Activated naive CD8-positive, alpha-beta T cell treated with anti-CD3 and anti-CD28 coated beads for 36 hours (primary cell): ENCODE data around the gene ZBTB3. TPM values are rescaled to one million over a fixed set of nuclear protein-coding genes. Genes with fewer than 3 reads are reported as not detected.
"Not testable (repeated sequence)": the region's sequence is repeated elsewhere in the genome, so short reads cannot be mapped to it uniquely, and the experiment has no call there.

Experiments
- DNase-seq: peaks from one replicate; pipeline ENCODE4 v3.0.0; 2021
- H3K27ac Mint-ChIP-seq: one replicate; pipeline ENCODE4 v1.8.0; 2022; ENCODE audit warnings: mild to moderate bottlenecking, moderate library complexity, mixed read lengths
- H3K27me3 Mint-ChIP-seq: one replicate; pipeline ENCODE4 v1.8.0; 2022; ENCODE audit warnings: mild to moderate bottlenecking, mixed read lengths
- H3K36me3 Mint-ChIP-seq: one replicate; pipeline ENCODE4 v1.8.0; 2021; ENCODE audit warnings: mild to moderate bottlenecking, mixed read lengths
- H3K4me1 Mint-ChIP-seq: one replicate; pipeline ENCODE4 v1.8.0; 2021; ENCODE audit warnings: mixed read lengths
- H3K4me3 Mint-ChIP-seq: one replicate; pipeline ENCODE4 v1.8.0; 2022; ENCODE audit warnings: mild to moderate bottlenecking, moderate library complexity, mixed read lengths
- H3K9me3 Mint-ChIP-seq: one replicate; pipeline ENCODE4 v1.8.0; 2022; ENCODE audit warnings: mixed read lengths
- total RNA-seq, 2 experiments: library from RNA; stranded (reverse); gene quantifications; one replicate each; pipeline ENCODE4 v1.2.3, GENCODE V29; 2021

The ZBTB3 gene
- total RNA-seq, 2 experiments from 2014 or later = 4.8 to 6.3 TPM

GRCh38 chr11:62775646-62776045 lies 21.7 kb upstream of the ZBTB3 start:
- Mint-ChIP-seq H3K27ac (no peak overlapping the region), H3K9me3 (no peaks in the 10 kb centered on the region), H3K27me3 (no peaks in the 10 kb centered on the region), H3K4me3 (no peak overlapping the region), H3K36me3 (peaks cover 20% of the 10 kb centered on the region), H3K4me1 (peaks cover 19% of the 10 kb centered on the region)
- no peak for DNase-seq

GRCh38 chr11:62774407-62774806 lies 20.4 kb upstream of the ZBTB3 start:
- H3K4me3 Mint-ChIP-seq = no peak overlapping the region
- no peak for DNase-seq
- H3K36me3 Mint-ChIP-seq = peaks cover 17% of the 10 kb centered on the region
- no peaks in the 10 kb centered on the region for H3K9me3 Mint-ChIP-seq
- no peaks in the 10 kb centered on the region for H3K27me3 Mint-ChIP-seq
- H3K27ac Mint-ChIP-seq = no peak overlapping the region
- peaks cover 26% of the 10 kb centered on the region for H3K4me1 Mint-ChIP-seq

DNA sequence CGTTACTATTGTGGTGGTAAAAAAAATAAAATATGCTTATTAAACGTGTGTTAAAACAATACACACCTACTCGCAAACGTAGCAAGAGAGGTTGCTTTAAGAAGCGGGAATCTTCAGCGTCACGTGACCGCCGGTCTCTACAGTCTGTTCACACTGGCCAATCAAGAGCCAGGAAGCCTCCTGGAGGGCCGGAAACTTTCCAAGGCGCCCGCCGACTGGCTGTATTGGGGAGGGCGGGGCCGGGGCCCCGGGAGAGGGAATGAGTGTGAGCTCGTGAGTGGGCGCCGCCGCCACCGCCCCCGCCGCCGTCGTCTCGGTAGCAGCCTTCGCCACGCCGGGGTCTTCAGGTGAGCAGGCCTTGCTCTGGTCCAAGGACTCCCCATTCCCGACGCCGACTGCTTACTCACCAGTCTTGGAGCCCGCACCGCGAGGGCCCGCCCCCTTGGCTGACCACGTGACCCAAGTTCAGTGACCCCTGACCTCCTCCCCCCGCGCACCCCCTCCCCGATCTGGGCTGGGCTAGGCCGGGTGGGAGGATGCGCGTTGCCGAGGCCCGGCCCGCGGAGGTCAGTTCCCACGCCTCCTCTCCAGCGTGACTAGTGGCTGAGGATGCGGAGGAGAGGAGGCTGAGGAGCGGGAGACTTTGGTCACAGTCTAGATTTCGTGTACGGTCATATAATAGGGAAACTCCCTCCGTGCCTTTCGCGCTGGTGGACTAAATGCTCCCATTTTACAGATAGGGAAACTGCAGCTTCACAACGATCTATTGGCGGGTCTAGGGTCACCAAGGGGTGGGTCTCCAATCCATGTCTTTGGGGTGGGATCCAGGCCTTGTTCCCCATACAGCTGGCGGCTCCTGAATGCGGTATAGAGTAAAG lies 17.4 kb upstream of the ZBTB3 start, which contains the start of gene TAF6L:
TSS of gene TAF6L (plus strand) at position 253 of the 878 bp plus-strand sequence. CDS start 4,388 bp downstream, outside the sequence.
- Mint-ChIP-seq H3K27me3 (no peaks in the 10 kb centered on the region), H3K9me3 (no peaks in the 10 kb centered on the region), H3K36me3 (peaks cover 11% of the 10 kb centered on the region), H3K27ac (peak within 1 kb of the TSS; percentile 94), H3K4me3 (peak within 1 kb of the TSS; percentile 90), H3K4me1 (peaks cover 23% of the 10 kb centered on the region)
- peak; percentile 94 for DNase-seq

DNA sequence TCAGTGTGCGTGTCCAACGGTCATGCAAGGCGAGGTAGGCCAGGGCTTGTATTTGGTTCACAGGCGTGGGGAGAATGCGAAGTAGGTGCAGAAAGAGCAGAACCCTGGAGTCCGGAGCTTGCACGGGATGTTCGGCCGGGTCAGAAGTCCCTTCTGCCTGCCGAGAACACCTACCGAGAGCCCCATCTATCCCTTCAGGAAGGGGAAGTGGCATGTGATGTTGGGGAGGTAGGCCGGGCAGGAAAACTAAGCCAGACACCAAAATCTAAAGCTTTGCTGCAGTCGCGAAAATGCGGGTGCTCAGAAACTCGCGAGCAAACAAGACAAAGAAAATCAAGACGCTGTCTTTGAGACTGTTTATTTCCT lies 16.8 kb upstream of the ZBTB3 start:
- H3K9me3 Mint-ChIP-seq = no peaks in the 10 kb centered on the region

DNA sequence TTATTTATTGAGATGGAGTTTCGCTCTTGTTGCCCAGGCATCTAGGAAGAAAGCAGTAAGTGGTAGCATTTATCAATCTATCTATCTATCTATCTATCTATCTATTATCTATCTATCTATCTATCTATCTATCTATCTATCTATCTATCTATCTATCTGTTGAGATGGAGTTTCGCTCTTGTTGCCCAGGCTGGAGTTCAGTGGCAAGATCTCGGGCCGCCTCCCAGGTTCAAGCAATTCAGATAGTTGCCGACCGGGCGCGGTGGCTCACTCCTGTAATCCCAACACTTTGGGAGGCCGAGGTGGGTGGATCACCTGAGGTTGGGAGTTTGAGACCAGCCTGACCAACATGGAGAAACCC lies 6.9 kb upstream of the ZBTB3 start:
- Mint-ChIP-seq H3K27ac (peak overlapping the region; percentile 85), H3K4me1 (peaks cover 17% of the 10 kb centered on the region), H3K4me3 (peak overlapping the region; percentile 87)
- DNase-seq, H3K9me3 Mint-ChIP-seq, H3K36me3 Mint-ChIP-seq, H3K27me3 Mint-ChIP-seq: not testable (repeated sequence)

More for the DNA sequence above, 16.8 kb upstream of the ZBTB3 start:
- H3K27me3 Mint-ChIP-seq = no peaks in the 10 kb centered on the region
- peaks cover 26% of the 10 kb centered on the region for H3K4me1 Mint-ChIP-seq
- no peak for DNase-seq
- peaks cover 9% of the 10 kb centered on the region for H3K36me3 Mint-ChIP-seq
- H3K27ac Mint-ChIP-seq = peak overlapping the region; percentile 94
- peak overlapping the region; percentile 90 for H3K4me3 Mint-ChIP-seq

GRCh38 chr11:62757846-62758788 lies 4.2 kb upstream of the ZBTB3 start:
- peaks cover 17% of the 10 kb centered on the region for H3K4me1 Mint-ChIP-seq
- no peaks in the 10 kb centered on the region for H3K9me3 Mint-ChIP-seq
- DNase-seq = no peak
- no peak overlapping the region for H3K27ac Mint-ChIP-seq
- no peaks in the 10 kb centered on the region for H3K27me3 Mint-ChIP-seq
- H3K4me3 Mint-ChIP-seq = no peak overlapping the region
- peaks cover 4% of the 10 kb centered on the region for H3K36me3 Mint-ChIP-seq

- H3K9me3 Mint-ChIP-seq = no peaks in the 10 kb centered on the region
- H3K4me1 Mint-ChIP-seq = peaks cover 12% of the 10 kb centered on the region
- H3K27ac Mint-ChIP-seq = no peak overlapping the region
Measured at GRCh38 chr11:62755086-62755615, 1.2 kb upstream of the ZBTB3 start.

DNA sequence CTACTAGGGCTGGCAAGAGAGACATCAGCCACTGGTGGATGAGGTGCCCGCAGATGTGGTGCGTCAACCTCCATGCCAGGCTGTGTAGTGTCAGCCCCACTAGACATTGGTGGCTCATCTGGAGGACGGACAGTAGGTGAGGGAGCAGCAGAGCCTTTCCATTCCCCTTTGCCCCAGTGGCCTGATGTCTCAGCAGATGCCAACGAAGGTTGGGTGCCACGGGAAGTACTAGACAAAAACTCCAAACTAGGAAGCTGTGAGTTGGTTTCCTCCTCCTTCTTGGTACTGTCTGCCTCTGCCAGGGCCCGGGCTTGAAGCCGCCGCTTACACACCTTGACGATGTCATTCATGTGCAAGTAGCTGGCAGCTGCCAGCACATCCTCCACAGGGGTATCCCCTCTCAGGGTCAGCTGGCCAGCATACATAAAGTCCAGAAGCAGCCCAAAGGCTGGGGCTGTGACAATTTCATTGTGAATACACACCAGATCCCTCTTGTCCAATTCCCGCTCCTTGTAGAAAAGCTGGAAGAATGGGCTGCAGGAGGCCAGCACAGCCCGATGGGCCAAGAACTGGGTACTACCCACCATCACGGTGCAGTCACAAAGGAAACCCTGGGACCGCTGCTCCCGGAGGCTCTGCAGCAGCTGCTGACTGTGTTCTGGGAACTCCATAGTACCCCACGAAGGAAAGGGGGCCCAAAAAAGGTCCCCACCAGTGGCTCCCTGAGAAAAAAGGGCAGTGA lies 795 bp downstream of the ZBTB3 start:
- no peak for DNase-seq
- Mint-ChIP-seq H3K4me1 (peaks cover 19% of the 10 kb centered on the region), H3K27me3 (no peaks in the 10 kb centered on the region), H3K4me3 (peak overlapping the region; percentile 95), H3K27ac (peak overlapping the region; percentile 98), H3K36me3 (peaks cover 8% of the 10 kb centered on the region), H3K9me3 (no peaks in the 10 kb centered on the region)

More at GRCh38 chr11:62755086-62755615, 1.2 kb upstream of the ZBTB3 start:
- Mint-ChIP-seq H3K36me3 (peaks cover 2% of the 10 kb centered on the region), H3K4me3 (peak overlapping the region; percentile 27), H3K27me3 (no peaks in the 10 kb centered on the region)
- DNase-seq = no peak

GRCh38 chr11:62752177-62752785 lies 1.7 kb downstream of the ZBTB3 start:
- no peak for DNase-seq
- Mint-ChIP-seq H3K4me3 (no peak overlapping the region), H3K36me3 (peaks cover 8% of the 10 kb centered on the region), H3K9me3 (no peaks in the 10 kb centered on the region), H3K4me1 (peaks cover 19% of the 10 kb centered on the region), H3K27me3 (no peaks in the 10 kb centered on the region), H3K27ac (no peak overlapping the region)

- not testable (repeated sequence) for H3K4me3 Mint-ChIP-seq, H3K27ac Mint-ChIP-seq, H3K36me3 Mint-ChIP-seq, H3K27me3 Mint-ChIP-seq, DNase-seq, H3K9me3 Mint-ChIP-seq
- H3K4me1 Mint-ChIP-seq = peaks cover 19% of the 10 kb centered on the region
Measured at GRCh38 chr11:62749931-62750330, 4.0 kb downstream of the ZBTB3 start.

- no peak for DNase-seq
- no peaks in the 10 kb centered on the region for H3K27me3 Mint-ChIP-seq
- H3K36me3 Mint-ChIP-seq = peaks cover 8% of the 10 kb centered on the region
- no peak overlapping the region for H3K4me3 Mint-ChIP-seq
- no peak overlapping the region for H3K27ac Mint-ChIP-seq
- no peaks in the 10 kb centered on the region for H3K9me3 Mint-ChIP-seq
- H3K4me1 Mint-ChIP-seq = peaks cover 14% of the 10 kb centered on the region
Measured at GRCh38 chr11:62747475-62748160, 6.3 kb downstream of the ZBTB3 start.

- Mint-ChIP-seq H3K4me3 (no peak overlapping the region), H3K36me3 (peaks cover 4% of the 10 kb centered on the region), H3K9me3 (no peaks in the 10 kb centered on the region), H3K27me3 (no peaks in the 10 kb centered on the region), H3K27ac (no peak overlapping the region), H3K4me1 (peaks cover 8% of the 10 kb centered on the region)
- no peak for DNase-seq
Measured at GRCh38 chr11:62737196-62737595, 16.8 kb downstream of the ZBTB3 start.

GRCh38 chr11:62732830-62733229 lies 21.1 kb downstream of the ZBTB3 start:
- no peak for DNase-seq
- H3K4me3 Mint-ChIP-seq = no peak overlapping the region
- H3K27me3 Mint-ChIP-seq = no peaks in the 10 kb centered on the region
- H3K4me1 Mint-ChIP-seq = peaks cover 16% of the 10 kb centered on the region
- no peaks in the 10 kb centered on the region for H3K9me3 Mint-ChIP-seq
- no peak overlapping the region for H3K27ac Mint-ChIP-seq
- peaks cover 7% of the 10 kb centered on the region for H3K36me3 Mint-ChIP-seq

DNA sequence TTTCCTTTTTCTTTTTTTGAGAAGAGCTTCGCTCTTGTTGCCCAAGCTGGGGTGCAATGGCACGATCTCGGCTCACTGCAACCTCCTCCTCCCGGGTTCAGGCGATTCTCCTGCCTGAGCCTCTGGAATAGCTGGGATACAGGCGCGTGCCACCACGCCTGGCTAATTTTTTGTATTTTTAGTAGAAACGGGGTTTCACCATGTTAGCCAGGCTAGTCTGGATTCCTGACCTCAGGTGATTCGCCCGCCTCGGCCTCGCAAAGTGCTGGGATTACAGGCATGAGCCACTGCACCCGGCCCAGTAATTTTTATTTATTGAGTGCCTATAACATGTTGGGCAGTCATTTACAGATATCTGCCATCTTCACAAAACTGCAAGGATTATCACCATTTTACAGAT lies 23.9 kb downstream of the ZBTB3 start:
- Mint-ChIP-seq H3K36me3 (peaks cover 25% of the 10 kb centered on the region), H3K4me3 (peak overlapping the region; percentile 99)
- not testable (repeated sequence) for H3K27ac Mint-ChIP-seq

More for the DNA sequence above, 23.9 kb downstream of the ZBTB3 start:
- H3K9me3 Mint-ChIP-seq, DNase-seq, H3K27me3 Mint-ChIP-seq: not testable (repeated sequence)
- peaks cover 20% of the 10 kb centered on the region for H3K4me1 Mint-ChIP-seq
